Gastrocnemius medialis (tissue), 4 donors: ENCODE measurements around the gene USP37.

Experiments
- CTCF ChIP-seq, 5 experiments: fragments of 450-650 bp in 3 of 5; fragments of 200-600 bp in 2 of 5; sonication (generic) in 2 of 5; IDR thresholded peaks in 4 of 5; conservative IDR thresholded peaks in 1 of 5; 1 replicate in 4 of 5; 2 replicates in 1 of 5; pipeline ENCODE4 v1.5.1; 2016 to 2019; ENCODE audit warnings: antibody characterized with exemption in 5 of 5, mild to moderate bottlenecking in 3 of 5, moderate library complexity in 3 of 5
- POLR2A ChIP-seq, 2 donors: fragments of 450-650 bp; IDR thresholded peaks; one replicate each; pipeline ENCODE4 v1.6.1; 2017; ENCODE audit warnings: antibody characterized with exemption in 2 of 2, mild to moderate bottlenecking in 2 of 2, moderate library complexity in 2 of 2

GRCh38 chr2:218477247-218477646, 90.9 kb downstream of the USP37 start:
- TF ChIP-seq CTCF (IDR thresholded peaks at IDR 0.05 in 4 of 5, conservative IDR thresholded peaks at IDR 0.05 in 1 of 5) (no peak), POLR2A (IDR thresholded peaks at IDR 0.05) (no peak)
